ENCODE data around the gene PKD1L1. TPM values are rescaled to one million over a fixed set of nuclear protein-coding genes. Genes with fewer than 3 reads are reported as not detected.

The PKD1L1 gene
- total RNA-seq, 1 donor from 2014 or later = 1.1 TPM

DNA sequence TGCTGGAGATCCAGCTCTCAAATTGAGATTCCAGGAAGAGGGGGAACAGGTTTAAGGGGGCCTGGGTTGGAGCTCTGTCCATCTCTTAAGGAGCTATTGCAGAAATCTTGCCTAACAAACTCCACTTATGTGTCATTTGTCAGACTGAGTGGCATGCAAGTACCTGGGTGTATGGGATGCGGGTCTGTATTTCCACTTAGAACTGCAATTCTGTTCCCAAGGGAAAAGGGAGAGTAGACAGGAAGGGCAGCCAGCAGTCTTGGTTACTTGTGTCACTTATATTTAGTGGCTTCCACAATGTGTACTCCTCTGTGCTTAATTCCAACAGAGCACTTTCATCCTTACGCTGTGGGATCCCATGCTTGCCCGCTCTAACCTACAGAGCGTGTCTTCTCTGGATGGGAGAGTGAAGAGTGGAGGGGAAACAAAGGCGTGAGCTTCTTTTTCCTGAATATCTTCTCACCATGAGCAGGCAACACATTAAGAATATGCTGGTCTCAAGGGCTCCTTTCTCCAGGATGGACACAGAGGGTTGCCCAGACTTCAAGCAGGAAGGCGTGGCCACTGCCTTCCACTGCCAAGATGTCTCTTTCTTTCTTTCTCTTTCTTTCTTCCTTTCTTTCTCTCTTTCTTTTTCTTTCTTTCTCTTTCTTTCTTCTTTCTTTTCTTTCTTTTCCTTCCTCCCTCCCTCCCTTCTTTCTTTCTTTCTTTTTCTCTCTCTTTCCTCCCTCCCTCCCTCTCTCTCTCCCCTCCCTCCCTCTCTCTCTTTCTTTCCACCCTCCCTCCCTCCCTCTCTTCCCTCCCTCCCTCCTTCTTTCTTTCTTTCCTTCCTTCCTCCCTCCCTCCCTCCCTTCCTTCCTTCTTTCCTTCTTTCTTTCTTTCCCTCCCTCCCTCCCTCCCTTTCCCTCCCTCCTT, 212.6 kb downstream of the PKD1L1 start:
- no peak for DNase-seq

DNA sequence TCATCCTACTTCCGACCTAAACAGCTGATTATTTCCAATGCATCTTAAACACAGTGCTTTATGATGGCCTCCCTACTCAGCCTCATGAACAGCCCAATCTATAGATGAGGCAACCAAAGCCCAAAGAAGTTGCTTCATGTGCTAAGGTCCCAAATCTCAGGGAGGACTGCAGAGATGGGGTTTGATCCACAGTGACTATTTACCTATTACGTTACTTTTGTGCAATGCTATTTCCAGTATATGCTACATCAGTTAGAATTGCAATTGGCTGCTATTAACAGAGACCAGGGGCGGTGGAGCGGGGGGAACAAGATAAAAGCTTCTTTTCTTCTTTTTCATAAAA, 213.3 kb downstream of the PKD1L1 start:
- DNase-seq = no peak

GRCh38 chr7:47734287-47734948, 213.8 kb downstream of the PKD1L1 start:
- DNase-seq = no peak

GRCh38 chr7:47730142-47730541, 218.1 kb downstream of the PKD1L1 start:
- DNase-seq = no peak

GRCh38 chr7:47726047-47726726, 222.1 kb downstream of the PKD1L1 start:
- no peak for DNase-seq

- DNase-seq = no peak
These were observed 223.1 kb downstream of the PKD1L1 start for GRCh38 chr7:47725031-47725780.

Other genes with a start within 250 kb of the PKD1L1 start
- gene HUS1, start 31.1 kb upstream of the PKD1L1 start, total RNA-seq = 26.9 TPM
- not detected for gene SUN3, start 80.6 kb upstream of the PKD1L1 start, total RNA-seq
- not detected for gene C7orf57, start 87.1 kb upstream of the PKD1L1 start, total RNA-seq
- 3.3 TPM for gene UPP1, start 140.8 kb upstream of the PKD1L1 start, total RNA-seq
- 0.72 TPM for gene ABCA13, start 223.0 kb upstream of the PKD1L1 start, total RNA-seq